Measurements from ENCODE around the gene TBC1D16. TPM values are rescaled to one million over a fixed set of nuclear protein-coding genes. Genes with fewer than 3 reads are reported as not detected.

TBC1D16 gene, protein sequence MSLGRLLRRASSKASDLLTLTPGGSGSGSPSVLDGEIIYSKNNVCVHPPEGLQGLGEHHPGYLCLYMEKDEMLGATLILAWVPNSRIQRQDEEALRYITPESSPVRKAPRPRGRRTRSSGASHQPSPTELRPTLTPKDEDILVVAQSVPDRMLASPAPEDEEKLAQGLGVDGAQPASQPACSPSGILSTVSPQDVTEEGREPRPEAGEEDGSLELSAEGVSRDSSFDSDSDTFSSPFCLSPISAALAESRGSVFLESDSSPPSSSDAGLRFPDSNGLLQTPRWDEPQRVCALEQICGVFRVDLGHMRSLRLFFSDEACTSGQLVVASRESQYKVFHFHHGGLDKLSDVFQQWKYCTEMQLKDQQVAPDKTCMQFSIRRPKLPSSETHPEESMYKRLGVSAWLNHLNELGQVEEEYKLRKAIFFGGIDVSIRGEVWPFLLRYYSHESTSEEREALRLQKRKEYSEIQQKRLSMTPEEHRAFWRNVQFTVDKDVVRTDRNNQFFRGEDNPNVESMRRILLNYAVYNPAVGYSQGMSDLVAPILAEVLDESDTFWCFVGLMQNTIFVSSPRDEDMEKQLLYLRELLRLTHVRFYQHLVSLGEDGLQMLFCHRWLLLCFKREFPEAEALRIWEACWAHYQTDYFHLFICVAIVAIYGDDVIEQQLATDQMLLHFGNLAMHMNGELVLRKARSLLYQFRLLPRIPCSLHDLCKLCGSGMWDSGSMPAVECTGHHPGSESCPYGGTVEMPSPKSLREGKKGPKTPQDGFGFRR
- 38.5 and 42.9 TPM in 2 replicates for total RNA-seq

DNA sequence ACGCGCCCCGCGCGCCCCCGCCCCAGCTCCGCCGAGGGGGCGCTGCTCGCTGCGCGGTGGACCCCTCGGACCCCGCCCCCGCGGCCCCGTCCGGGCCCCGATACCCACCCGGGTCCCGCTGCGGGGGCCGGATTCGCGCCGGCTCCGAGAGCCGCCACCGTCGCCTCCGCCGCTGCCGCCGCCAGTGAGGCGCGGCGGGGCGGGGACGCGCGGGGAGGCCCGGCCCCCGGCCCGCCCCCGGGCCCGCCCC lies at the start of gene TBC1D16:
Gene TBC1D16, minus strand, starts transcription at position 186 of the 250 bp plus-strand sequence. CDS start 22,325 bp downstream, outside the sequence.

DNA sequence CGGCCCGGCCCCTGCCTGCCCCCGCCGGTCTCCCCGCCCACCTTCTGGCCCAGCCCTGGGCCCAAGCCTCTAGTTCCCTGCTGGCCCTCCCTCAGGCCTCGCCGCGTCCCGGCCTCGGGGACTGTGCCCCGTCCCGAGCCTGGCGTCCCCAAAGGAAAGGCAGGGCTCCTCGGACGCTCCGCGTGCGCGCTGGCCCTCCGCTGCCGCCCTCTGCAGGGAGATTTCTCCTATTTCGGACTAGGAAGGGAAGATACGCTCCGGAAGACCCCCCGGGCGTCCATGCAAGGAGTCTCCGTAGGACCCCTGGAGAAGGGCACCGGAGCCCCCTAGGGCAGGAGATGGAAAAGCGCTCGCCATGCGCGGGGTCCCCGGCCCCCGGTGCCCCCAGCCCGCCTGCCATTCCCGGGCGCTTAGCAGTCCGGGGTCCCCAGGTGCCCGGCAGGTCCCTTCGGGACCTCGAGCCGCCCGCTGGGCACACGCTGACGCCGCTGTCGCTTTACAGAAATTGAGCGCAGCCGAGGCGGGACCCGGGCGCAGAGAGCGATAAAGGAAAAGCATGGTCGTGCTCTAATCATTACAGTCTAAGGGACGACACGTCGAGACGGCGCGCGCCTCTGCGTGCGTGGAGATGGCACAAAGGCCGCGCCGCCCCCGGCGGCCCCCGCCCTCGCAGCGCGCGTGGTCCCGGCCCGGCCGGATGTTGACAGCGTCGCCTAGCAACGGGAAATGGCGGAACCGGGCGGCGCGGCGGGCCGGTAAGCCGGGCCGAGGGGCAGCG lies 454 bp upstream of the TBC1D16 start, which contains the start of gene CCDC40:
Gene CCDC40, plus strand, starts transcription at position 706 of the 778 bp plus-strand sequence. Its CDS starts 21 bp downstream, at position 727.

Other genes with a start within 250 kb of the TBC1D16 start
- 1.7 and 3.4 TPM in 2 replicates for gene CBX8, start 238.8 kb downstream of the TBC1D16 start, total RNA-seq
- gene CBX4, start 196.4 kb downstream of the TBC1D16 start, total RNA-seq = 5.9 and 6.9 TPM in 2 replicates
- gene CCDC40, start 770 bp upstream of the TBC1D16 start, total RNA-seq = 1.5 and 2.6 TPM in 2 replicates
- gene GAA, start 65.7 kb upstream of the TBC1D16 start, total RNA-seq = 14.9 and 26.4 TPM in 2 replicates
- gene EIF4A3, start 111.3 kb upstream of the TBC1D16 start, total RNA-seq = 119 and 121 TPM in 2 replicates
- 0.09 TPM in 1 of 2 replicates, not detected in the other for gene CARD14, start 134.2 kb upstream of the TBC1D16 start, total RNA-seq
- 13.7 and 21.1 TPM in 2 replicates for gene SGSH, start 184.5 kb upstream of the TBC1D16 start, total RNA-seq
- gene SLC26A11, start 184.6 kb upstream of the TBC1D16 start, total RNA-seq = 6.9 and 10.2 TPM in 2 replicates
- 81.3 and 141 TPM in 2 replicates for gene RNF213, start 225.0 kb upstream of the TBC1D16 start, total RNA-seq